MM.1S (cell line): ENCODE data around the gene PRKG1.

Experiments
- CTCF ChIP-seq: fragments of 300-600 bp; sonication (generic); IDR thresholded peaks from 2 replicates; pipeline ENCODE4 v1.5.1; 2016; ENCODE audit warnings: antibody characterized with exemption, low read length, mixed read lengths
- EZH2 ChIP-seq: fragments of 300-600 bp; sonication (generic); optimal IDR thresholded peaks from 2 replicates; pipeline ENCODE3; 2017; ENCODE audit warnings: low read depth, mild to moderate bottlenecking, antibody characterized with exemption, low read length, mixed read lengths

- TF ChIP-seq CTCF = no peak
- no peak for TF ChIP-seq EZH2
These were observed 1191.0 kb downstream of the PRKG1 start for GRCh38 chr10:52265131-52265926.
